Activated T-cell treated with anti-CD3 and anti-CD28 coated beads, Interleukin-2, amount 50 U/mL, for 72 hours (primary cell): ENCODE measurements around the gene HBQ1. TPM values are rescaled to one million over a fixed set of nuclear protein-coding genes. Genes with fewer than 3 reads are reported as not detected.
"Not testable (repeated sequence)": the region's sequence is repeated elsewhere in the genome, so short reads cannot be mapped to it uniquely, and the experiment has no call there.

Experiments
- ATAC-seq, 2 donors: fragments of 150-1000 bp; cut with Tn5 transposase; replicated peaks in 1 of 2; 2 replicates each; pipeline ENCODE4 v1.10.0; 2021; ENCODE audit warnings: moderate library complexity in 2 of 2, mild to moderate bottlenecking in 1 of 2
- DNase-seq, 2 donors: peaks; one replicate each; pipeline ENCODE4 v3.0.0; 2021 to 2022; ENCODE audit warnings: mixed read lengths in 1 of 2
- H3K27ac Mint-ChIP-seq: one replicate; pipeline ENCODE4 v1.8.0; 2022; ENCODE audit warnings: mild to moderate bottlenecking, moderate library complexity, mixed read lengths
- H3K27me3 Mint-ChIP-seq: one replicate; pipeline ENCODE4 v1.8.0; 2022; ENCODE audit warnings: low read depth, mixed read lengths
- H3K36me3 Mint-ChIP-seq, 2 donors: one replicate each; pipeline ENCODE4 v1.8.0; 2022; ENCODE audit warnings: mixed read lengths in 2 of 2, mild to moderate bottlenecking in 1 of 2; ENCODE audit not compliant: insufficient read depth in 2 of 2
- H3K4me1 Mint-ChIP-seq: one replicate; pipeline ENCODE4 v1.8.0; 2022; ENCODE audit warnings: low read depth, mixed read lengths
- H3K4me3 Mint-ChIP-seq, 2 donors: one replicate each; pipeline ENCODE4 v1.8.0; 2022; ENCODE audit warnings: mild to moderate bottlenecking in 2 of 2, mixed read lengths in 2 of 2, moderate library complexity in 2 of 2
- H3K9me3 Mint-ChIP-seq, 2 donors: one replicate each; pipeline ENCODE4 v1.8.0; 2022; ENCODE audit warnings: mixed read lengths in 2 of 2
- total RNA-seq, 2 donors: library from RNA; stranded (reverse); gene quantifications; one replicate each; pipeline ENCODE4 v1.2.3, GENCODE V29; 2022

The HBQ1 gene
- total RNA-seq, 2 donors from 2014 or later, result not detected

- not testable (repeated sequence) for H3K9me3 Mint-ChIP-seq, DNase-seq, H3K4me3 Mint-ChIP-seq, H3K36me3 Mint-ChIP-seq, H3K27ac Mint-ChIP-seq, H3K4me1 Mint-ChIP-seq
- peak; percentile 71 to 74 for ATAC-seq
- H3K27me3 Mint-ChIP-seq, result peaks cover 40% of the 10 kb centered on the region
Observed at GRCh38 chr16:164134-164823, 16.0 kb upstream of the HBQ1 start.

GRCh38 chr16:164827-165538 lies 15.3 kb upstream of the HBQ1 start:
- no peak overlapping the region for H3K27ac Mint-ChIP-seq
- ATAC-seq (peak; percentile 36 to 52), DNase-seq (no peak)
- H3K4me3 Mint-ChIP-seq, result peak overlapping the region; percentile 68 to 79
- H3K36me3 Mint-ChIP-seq, result no peaks in the 10 kb centered on the region
- H3K9me3 Mint-ChIP-seq, result no peaks in the 10 kb centered on the region
- peaks cover 42% of the 10 kb centered on the region for H3K27me3 Mint-ChIP-seq
- peaks cover under 1% of the 10 kb centered on the region for H3K4me1 Mint-ChIP-seq

GRCh38 chr16:165539-166374 lies 14.5 kb upstream of the HBQ1 start, which contains the start of gene HBM:
Gene HBM, plus strand, starts transcription at chr16:165978. Its CDS starts 20 bp downstream, at chr16:165998.
- Mint-ChIP-seq H3K9me3 (no peaks in the 10 kb centered on the region), H3K27ac (no peak within 1 kb of the TSS), H3K4me3 (peak within 1 kb of the TSS; percentile 68 to 79), H3K4me1 (peaks cover 7% of the 10 kb centered on the region), H3K36me3 (no peaks in the 10 kb centered on the region), H3K27me3 (peaks cover 50% of the 10 kb centered on the region)
- ATAC-seq, result peak in 1 of 2 donors; percentile 16
- DNase-seq, result no peak

- H3K27ac Mint-ChIP-seq, result no peak overlapping the region
- H3K36me3 Mint-ChIP-seq, result no peaks in the 10 kb centered on the region
- no peak for DNase-seq
- H3K4me3 Mint-ChIP-seq, result peak overlapping the region; percentile 65 to 79
- peaks cover 10% of the 10 kb centered on the region for H3K4me1 Mint-ChIP-seq
- H3K27me3 Mint-ChIP-seq, result peaks cover 56% of the 10 kb centered on the region
- H3K9me3 Mint-ChIP-seq, result no peaks in the 10 kb centered on the region
- ATAC-seq, result no peak
Observed at GRCh38 chr16:166375-167121, 13.7 kb upstream of the HBQ1 start.

GRCh38 chr16:167122-167690 lies 13.1 kb upstream of the HBQ1 start:
- ATAC-seq (no peak), DNase-seq (no peak)
- H3K4me1 Mint-ChIP-seq, result peaks cover 10% of the 10 kb centered on the region
- H3K36me3 Mint-ChIP-seq, result no peaks in the 10 kb centered on the region
- H3K27me3 Mint-ChIP-seq, result peaks cover 57% of the 10 kb centered on the region
- H3K27ac Mint-ChIP-seq, result no peak overlapping the region
- H3K4me3 Mint-ChIP-seq, result peak overlapping the region; percentile 31 to 65
- H3K9me3 Mint-ChIP-seq, result no peaks in the 10 kb centered on the region

GRCh38 chr16:168424-168823 lies 11.8 kb upstream of the HBQ1 start:
- H3K27ac Mint-ChIP-seq, result no peak overlapping the region

GRCh38 chr16:169014-169413 lies 11.2 kb upstream of the HBQ1 start:
- Mint-ChIP-seq H3K36me3 (no peaks in the 10 kb centered on the region), H3K9me3 (no peaks in the 10 kb centered on the region), H3K4me1 (peaks cover 10% of the 10 kb centered on the region), H3K27me3 (peaks cover 63% of the 10 kb centered on the region), H3K4me3 (no peak overlapping the region), H3K27ac (no peak overlapping the region)
- DNase-seq (no peak), ATAC-seq (no peak)

More at GRCh38 chr16:168424-168823, 11.8 kb upstream of the HBQ1 start:
- DNase-seq (no peak), ATAC-seq (no peak)
- no peak overlapping the region for H3K4me3 Mint-ChIP-seq
- no peaks in the 10 kb centered on the region for H3K9me3 Mint-ChIP-seq
- peaks cover 57% of the 10 kb centered on the region for H3K27me3 Mint-ChIP-seq
- peaks cover 10% of the 10 kb centered on the region for H3K4me1 Mint-ChIP-seq
- H3K36me3 Mint-ChIP-seq, result no peaks in the 10 kb centered on the region

GRCh38 chr16:170088-170507 lies 10.2 kb upstream of the HBQ1 start:
- not testable (repeated sequence) for ATAC-seq, H3K27ac Mint-ChIP-seq, DNase-seq, H3K9me3 Mint-ChIP-seq, H3K4me3 Mint-ChIP-seq, H3K4me1 Mint-ChIP-seq, H3K36me3 Mint-ChIP-seq
- peaks cover 74% of the 10 kb centered on the region for H3K27me3 Mint-ChIP-seq

GRCh38 chr16:170788-171187 lies 9.5 kb upstream of the HBQ1 start:
- no peak overlapping the region for H3K27ac Mint-ChIP-seq
- H3K4me1 Mint-ChIP-seq, result peaks cover 10% of the 10 kb centered on the region
- no peak overlapping the region for H3K4me3 Mint-ChIP-seq
- no peak for ATAC-seq
- H3K36me3 Mint-ChIP-seq, result no peaks in the 10 kb centered on the region
- H3K27me3 Mint-ChIP-seq, result peaks cover 81% of the 10 kb centered on the region
- no peaks in the 10 kb centered on the region for H3K9me3 Mint-ChIP-seq
- DNase-seq, result no peak

- H3K27ac Mint-ChIP-seq, DNase-seq, H3K9me3 Mint-ChIP-seq, H3K4me1 Mint-ChIP-seq, H3K36me3 Mint-ChIP-seq: not testable (repeated sequence)
- Mint-ChIP-seq H3K27me3 (peaks cover 74% of the 10 kb centered on the region), H3K4me3 (peak within 1 kb of the TSS; percentile 38 to 73)
- peak; percentile 49 to 59 for ATAC-seq
Observed at GRCh38 chr16:172374-172941, 7.8 kb upstream of the HBQ1 start, which contains the start of gene HBA2. Gene HBA2, plus strand, starts transcription at chr16:172876. Its CDS starts 37 bp downstream, at chr16:172913.

GRCh38 chr16:173211-173854 lies 6.9 kb upstream of the HBQ1 start:
- not testable (repeated sequence) for ATAC-seq, DNase-seq, H3K4me1 Mint-ChIP-seq, H3K27ac Mint-ChIP-seq, H3K36me3 Mint-ChIP-seq, H3K9me3 Mint-ChIP-seq
- H3K27me3 Mint-ChIP-seq, result peaks cover 74% of the 10 kb centered on the region
- H3K4me3 Mint-ChIP-seq, result peak overlapping the region; percentile 38 to 73
